ENCODE data around the gene ZBTB7A.

- TF ChIP-seq CTCF (IDR thresholded peaks at IDR 0.05) (no peak), POLR2A (IDR thresholded peaks at IDR 0.05) (no peak), POLR2AphosphoS5 (IDR thresholded peaks at IDR 0.05) (no peak)
These were observed 23.9 kb upstream of the ZBTB7A start for GRCh38 chr19:4090356-4091220.
